OCI-LY7 (cell line): Measurements from ENCODE around the gene SS18. TPM values are rescaled to one million over a fixed set of nuclear protein-coding genes. Genes with fewer than 3 reads are reported as not detected.

Source experiments
- BruUV-seq: library from RNA; stranded (reverse); fragments of 400-500 nt; replicated peaks from 2 replicates; lab custom pipeline; 2021; lab: Mats Ljungman, UMichigan
- CTCF ChIA-PET: fragments of 300-600 bp; sonication (Branson Sonifier 250); formaldehyde crosslinking; loops from one replicate; lab custom pipeline; 2022; ENCODE audit warnings: antibody characterized with exemption; ENCODE audit not compliant: unreplicated experiment; lab: Charles Lee
- POLR2A ChIA-PET: fragments of 300-600 bp; sonication (Branson Sonifier 250); formaldehyde crosslinking; loops from one replicate; lab custom pipeline; 2022; ENCODE audit warnings: antibody characterized with exemption; lab: Charles Lee
- DNase-seq: peaks from one replicate; pipeline ENCODE4 v3.0.0-alpha.2; 2015; ENCODE audit warnings: low spot score
- H2AFZ ChIP-seq: fragments of 200-600 bp; sonication (generic), shearing (Covaris generic); 2 replicates; pipeline ENCODE4 v1.6.1; 2014; ENCODE audit warnings: mild to moderate bottlenecking, antibody characterized with exemption, low read length, moderate library complexity
- H3K27ac ChIP-seq: fragments of 200-600 bp; sonication (generic); 2 replicates; pipeline ENCODE4 v1.5.1; 2014; ENCODE audit warnings: mixed run types, low read depth, mild to moderate bottlenecking, moderate library complexity, low read length, inconsistent platforms; ENCODE audit not compliant: poor library complexity, severe bottlenecking
- H3K36me3 ChIP-seq: fragments of 200-600 bp; sonication (generic); 2 replicates; pipeline ENCODE4 v1.6.1; 2014; ENCODE audit warnings: mild to moderate bottlenecking, antibody characterized with exemption, low read length, moderate library complexity, mixed read lengths; ENCODE audit not compliant: insufficient read depth
- H3K4me1 ChIP-seq: fragments of 200-600 bp; sonication (generic); 2 replicates; pipeline ENCODE4 v1.5.1; 2014; ENCODE audit warnings: mild to moderate bottlenecking, low read length; ENCODE audit not compliant: insufficient read depth, poor library complexity, severe bottlenecking
- H3K4me2 ChIP-seq: fragments of 200-600 bp; sonication (generic); 2 replicates; pipeline ENCODE4 v1.6.1; 2014; ENCODE audit warnings: mild to moderate bottlenecking, low read length
- H3K4me3 ChIP-seq: fragments of 200-600 bp; sonication (generic); 2 replicates; pipeline ENCODE4 v1.5.1; 2014; ENCODE audit warnings: mild to moderate bottlenecking, low read depth, low read length; ENCODE audit not compliant: poor library complexity, severe bottlenecking
- H3K79me2 ChIP-seq: fragments of 200-600 bp; sonication (generic); 2 replicates; pipeline ENCODE4 v1.6.1; 2016; ENCODE audit warnings: low read depth, mild to moderate bottlenecking, low read length, moderate library complexity, mixed read lengths; ENCODE audit not compliant: insufficient read depth
- H3K9me2 ChIP-seq: fragments of 200-600 bp; sonication (generic); 2 replicates; pipeline ENCODE4 v1.6.1; 2016; ENCODE audit warnings: mild to moderate bottlenecking, low read length, mixed read lengths; ENCODE audit not compliant: insufficient read depth
- H3K9me3 ChIP-seq: fragments of 200-600 bp; sonication (generic); 2 replicates; pipeline ENCODE4 v1.6.1; 2014; ENCODE audit warnings: mild to moderate bottlenecking, mixed run types, low read length, mixed read lengths
- H4K20me1 ChIP-seq: fragments of 200-600 bp; sonication (generic); 2 replicates; pipeline ENCODE4 v1.6.1; 2014; ENCODE audit warnings: mild to moderate bottlenecking, antibody characterized with exemption, low read length, moderate library complexity, mixed read lengths; ENCODE audit not compliant: insufficient read depth
- CTCF ChIP-seq: fragments of 200-600 bp; sonication (generic); conservative IDR thresholded peaks from 2 replicates; pipeline ENCODE4 v1.5.1; 2014; ENCODE audit warnings: mild to moderate bottlenecking, antibody characterized with exemption, low read length, moderate library complexity, mixed read lengths
- EZH2phosphoT487 ChIP-seq: fragments of 200-600 bp; sonication (generic); IDR thresholded peaks from 2 replicates; pipeline ENCODE4 v1.6.1; 2018; ENCODE audit warnings: low read depth, borderline replicate concordance, mild to moderate bottlenecking, mixed run types, antibody characterized with exemption, low read length, moderate library complexity, mixed read lengths
- intact Hi-C: fragments of 100-400 bp; cut with micrococcal nuclease; formaldehyde crosslinking; loops from one replicate; pipeline ENCODE4 v1.10.0; 2022; ENCODE audit not compliant: unreplicated experiment
- total RNA-seq, 2 experiments: library from RNA; depleted of rRNA in 1 of 2; stranded (reverse); fragments of >200 nt in 1 of 2; shearing (Covaris generic) in 1 of 2; gene quantifications; 2 replicates each; pipeline ENCODE4 v1.2.3, GENCODE V29; 2014 to 2022

Gene SS18
- total RNA-seq, 2 experiments from 2014 or later, result 155 to 192 TPM

- no peaks in the 10 kb centered on the region; the same call in 1 of the 2 replicates for H3K9me3 ChIP-seq
- H3K36me3 ChIP-seq, result peaks cover 98% of the 10 kb centered on the region
- POLR2A ChIA-PET, result interaction anchor here (0.9 to 1.0 kb wide), 2 partner anchors 17 to 36 kb away, joined by 3 read pairs; no protein-coding TSS in a partner anchor
- TF ChIP-seq EZH2phosphoT487 (no peak), CTCF (no peak)
- no peaks in the 10 kb centered on the region for H3K4me1 ChIP-seq
- H3K27ac ChIP-seq, result no peak overlapping the region
- no peak overlapping the region for H2AFZ ChIP-seq
- no peaks in the 10 kb centered on the region for H3K9me2 ChIP-seq
- CTCF ChIA-PET, result no interaction called here
- no peak for DNase-seq
- no peak overlapping the region for H3K4me3 ChIP-seq
- H4K20me1 ChIP-seq, result no peaks in the 10 kb centered on the region
- BruUV-seq, result TSS peak; percentile 20
- intact Hi-C loops, result no loop called here
- H3K79me2 ChIP-seq, result peaks cover 45% of the 10 kb centered on the region; the same call in 1 of the 2 replicates
- H3K4me2 ChIP-seq, result no peak overlapping the region
Observed at GRCh38 chr18:26056291-26056690, 34.1 kb downstream of the SS18 start.

GRCh38 chr18:26052505-26052904 is 37.9 kb downstream of the SS18 start:
- Histone ChIP-seq H3K36me3 (peaks cover 94% of the 10 kb centered on the region), H3K9me3 (no peaks in the 10 kb centered on the region), H3K27ac (no peak overlapping the region), H3K79me2 (peaks cover 50% of the 10 kb centered on the region; the same call in 1 of the 2 replicates), H3K4me2 (no peak overlapping the region), H4K20me1 (no peaks in the 10 kb centered on the region), H3K4me1 (no peaks in the 10 kb centered on the region), H2AFZ (no peak overlapping the region), H3K9me2 (no peaks in the 10 kb centered on the region), H3K4me3 (no peak overlapping the region)
- intact Hi-C loops, result no loop called here
- DNase-seq, result no peak
- BruUV-seq, result TSS peak; percentile 1
- ChIA-PET CTCF (no interaction called here), POLR2A (interaction anchor here (0.6 to 1.2 kb wide), 3 partner anchors 11 to 19 kb away, joined by 3 read pairs; no protein-coding TSS in a partner anchor)
- no peak for TF ChIP-seq EZH2phosphoT487
- no peak for TF ChIP-seq CTCF

- CTCF ChIA-PET, result no interaction called here
- intact Hi-C loops, result no loop called here
- H3K79me2 ChIP-seq, result peaks cover 50% of the 10 kb centered on the region; the same call in 1 of the 2 replicates
Observed at GRCh38 chr18:26051843-26052242, 38.6 kb downstream of the SS18 start.

More at GRCh38 chr18:26051843-26052242, 38.6 kb downstream of the SS18 start:
- H3K36me3 ChIP-seq, result peaks cover 94% of the 10 kb centered on the region
- no peaks in the 10 kb centered on the region for H3K9me2 ChIP-seq
- H4K20me1 ChIP-seq, result no peaks in the 10 kb centered on the region
- no peak for DNase-seq
- no peak overlapping the region for H3K27ac ChIP-seq
- POLR2A ChIA-PET, result interaction anchor here (0.6 to 1.2 kb wide), 2 partner anchors 10 to 12 kb away, joined by 3 read pairs; no protein-coding TSS in a partner anchor
- no TSS peak for BruUV-seq
- H3K4me1 ChIP-seq, result no peaks in the 10 kb centered on the region
- no peak overlapping the region for H3K4me2 ChIP-seq
- H2AFZ ChIP-seq, result no peak overlapping the region
- no peak overlapping the region for H3K4me3 ChIP-seq
- TF ChIP-seq EZH2phosphoT487 (no peak), CTCF (peak; percentile 56)
- no peaks in the 10 kb centered on the region for H3K9me3 ChIP-seq
